ENCODE results near the gene PNP.

- TF ChIP-seq, protein P1, sequence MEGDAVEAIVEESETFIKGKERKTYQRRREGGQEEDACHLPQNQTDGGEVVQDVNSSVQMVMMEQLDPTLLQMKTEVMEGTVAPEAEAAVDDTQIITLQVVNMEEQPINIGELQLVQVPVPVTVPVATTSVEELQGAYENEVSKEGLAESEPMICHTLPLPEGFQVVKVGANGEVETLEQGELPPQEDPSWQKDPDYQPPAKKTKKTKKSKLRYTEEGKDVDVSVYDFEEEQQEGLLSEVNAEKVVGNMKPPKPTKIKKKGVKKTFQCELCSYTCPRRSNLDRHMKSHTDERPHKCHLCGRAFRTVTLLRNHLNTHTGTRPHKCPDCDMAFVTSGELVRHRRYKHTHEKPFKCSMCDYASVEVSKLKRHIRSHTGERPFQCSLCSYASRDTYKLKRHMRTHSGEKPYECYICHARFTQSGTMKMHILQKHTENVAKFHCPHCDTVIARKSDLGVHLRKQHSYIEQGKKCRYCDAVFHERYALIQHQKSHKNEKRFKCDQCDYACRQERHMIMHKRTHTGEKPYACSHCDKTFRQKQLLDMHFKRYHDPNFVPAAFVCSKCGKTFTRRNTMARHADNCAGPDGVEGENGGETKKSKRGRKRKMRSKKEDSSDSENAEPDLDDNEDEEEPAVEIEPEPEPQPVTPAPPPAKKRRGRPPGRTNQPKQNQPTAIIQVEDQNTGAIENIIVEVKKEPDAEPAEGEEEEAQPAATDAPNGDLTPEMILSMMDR (IDR thresholded peaks at IDR 0.05), result no peak
- no peak for TF ChIP-seq EZH2 (IDR thresholded peaks at IDR 0.05; ENCODE audit: borderline replicate concordance, insufficient read depth, low read depth, low read length, poor library complexity, severe bottlenecking)
Measured at GRCh38 chr14:20487396-20487725, 18.2 kb downstream of the PNP start.

Measured in B cell (primary cell).